Thyroid gland (tissue), 4 donors: ENCODE data around the gene GNS.

Experiments
- CTCF ChIP-seq, 6 experiments: fragments of 200-600 bp in 3 of 6; fragments of 450-650 bp in 3 of 6; sonication (generic) in 3 of 6; IDR thresholded peaks; one replicate each; pipeline ENCODE4 v1.5.1; 2016 to 2019; ENCODE audit warnings: antibody characterized with exemption in 6 of 6, mild to moderate bottlenecking in 2 of 6, inconsistent platforms in 1 of 6, moderate library complexity in 1 of 6
- POLR2A ChIP-seq, 2 donors: fragments of 450-650 bp; IDR thresholded peaks; one replicate each; pipeline ENCODE4 v1.6.1; 2017; ENCODE audit warnings: antibody characterized with exemption in 2 of 2, mild to moderate bottlenecking in 2 of 2, moderate library complexity in 1 of 2

GRCh38 chr12:64744422-64745258 is 14.6 kb downstream of the GNS start:
- no peak for TF ChIP-seq POLR2A (IDR thresholded peaks at IDR 0.05)
- TF ChIP-seq CTCF (IDR thresholded peaks at IDR 0.05): no peak
